IMR-90 (cell line): ENCODE data around the gene OSER1. TPM values are rescaled to one million over a fixed set of nuclear protein-coding genes. Genes with fewer than 3 reads are reported as not detected.
A peak's percentile ranks its signal among the peaks of the same experiment; 100 is the strongest.

Experiments
- ATAC-seq: fragments of 200-7000 bp; cut with Tn5 transposase; 2 replicates; pipeline ENCODE4 v1.9.1; 2020; ENCODE audit warnings: low read depth, mild to moderate bottlenecking, moderate library complexity
- BruUV-seq: library from RNA; stranded (reverse); fragments of 400-500 nt; replicated peaks from 2 replicates; lab custom pipeline; 2021; lab: Mats Ljungman, UMichigan
- CTCF ChIA-PET: fragments of 300-600 bp; formaldehyde crosslinking; extraction: SDS; loops from one replicate; lab custom pipeline; 2021; ENCODE audit warnings: antibody characterized with exemption; lab: Yijun Ruan, JAX
- POLR2A ChIA-PET: fragments of 300-600 bp; sonication (Branson Sonifier 250); formaldehyde crosslinking; loops from one replicate; lab custom pipeline; 2022; ENCODE audit warnings: antibody characterized with exemption; ENCODE audit not compliant: unreplicated experiment; lab: Charles Lee
- DNase-seq: peaks from one replicate; pipeline ENCODE4 v3.0.0; 2013
- H2AFZ ChIP-seq: replicated peaks from 2 replicates; pipeline ENCODE3; 2013; ENCODE audit warnings: low read length, mild to moderate bottlenecking; ENCODE audit not compliant: poor library complexity
- H2AK5ac ChIP-seq: 2 replicates; pipeline ENCODE4 v1.6.1; 2013; ENCODE audit warnings: low read depth, low read length, inconsistent platforms
- H2AK9ac ChIP-seq: replicated peaks from 2 replicates; pipeline ENCODE3; 2013; ENCODE audit warnings: mild to moderate bottlenecking, low read depth, low read length, moderate library complexity; ENCODE audit not compliant: poor library complexity
- H2BK120ac ChIP-seq: 2 replicates; pipeline ENCODE4 v1.6.1; 2013; ENCODE audit warnings: low read depth, low read length, inconsistent platforms
- H2BK15ac ChIP-seq: 3 replicates; pipeline ENCODE4 v1.6.1; 2013; ENCODE audit warnings: low read depth, low read length, inconsistent platforms
- H2BK20ac ChIP-seq: 2 replicates; pipeline ENCODE4 v1.6.1; 2013; ENCODE audit warnings: low read depth, mild to moderate bottlenecking, inconsistent platforms, low read length, moderate library complexity
- H2BK5ac ChIP-seq: 2 replicates; pipeline ENCODE4 v1.6.1; 2013; ENCODE audit warnings: mild to moderate bottlenecking, low read depth, low read length, inconsistent platforms; ENCODE audit not compliant: poor library complexity, severe bottlenecking
- H3K14ac ChIP-seq: replicated peaks from 2 replicates; pipeline ENCODE4 v1.6.1; 2013; ENCODE audit warnings: low read depth, low read length, inconsistent platforms
- H3K18ac ChIP-seq: 2 replicates; pipeline ENCODE4 v1.6.1; 2013; ENCODE audit warnings: low read depth, low read length, control low read depth
- H3K23ac ChIP-seq: 2 replicates; pipeline ENCODE4 v1.6.1; 2013; ENCODE audit warnings: low read depth, low read length, inconsistent platforms
- H3K27ac ChIP-seq: 2 replicates; pipeline ENCODE4 v1.5.1; 2013; ENCODE audit warnings: mild to moderate bottlenecking, control low read depth, low read length; ENCODE audit not compliant: insufficient read depth
- H3K27me3 ChIP-seq: 2 replicates; pipeline ENCODE4 v1.6.1; 2013; ENCODE audit warnings: low read length; ENCODE audit not compliant: control insufficient read depth, insufficient read depth
- H3K36me3 ChIP-seq: 2 replicates; pipeline ENCODE4 v1.6.1; 2013; ENCODE audit warnings: low read length, mixed read lengths; ENCODE audit not compliant: control insufficient read depth, insufficient read depth
- H3K4ac ChIP-seq: 2 replicates; pipeline ENCODE4 v1.6.1; 2013; ENCODE audit warnings: low read depth, low read length, inconsistent platforms
- H3K4me1 ChIP-seq: 2 replicates; pipeline ENCODE4 v1.6.1; 2013; ENCODE audit warnings: low read length, mixed read lengths; ENCODE audit not compliant: control insufficient read depth, insufficient read depth
- H3K4me2 ChIP-seq: 2 replicates; pipeline ENCODE4 v1.6.1; 2013; ENCODE audit warnings: low read depth, mild to moderate bottlenecking, control low read depth, low read length, moderate library complexity
- H3K4me3 ChIP-seq: 2 replicates; pipeline ENCODE4 v1.5.1; 2013; ENCODE audit warnings: low read depth, mild to moderate bottlenecking, control low read depth, low read length, moderate library complexity; ENCODE audit not compliant: insufficient read depth
- H3K56ac ChIP-seq: 2 replicates; pipeline ENCODE4 v1.6.1; 2013; ENCODE audit warnings: low read length, inconsistent platforms; ENCODE audit not compliant: insufficient read depth; ENCODE audit errors: extremely low read depth
- H3K79me1 ChIP-seq, 2 experiments: 2 replicates each; pipeline ENCODE4 v1.6.1; 2013; ENCODE audit warnings: low read length in 2 of 2, inconsistent platforms in 1 of 2, low read depth in 1 of 2
- H3K9ac ChIP-seq: 2 replicates; pipeline ENCODE4 v1.6.1; 2013; ENCODE audit warnings: low read depth, low read length, control low read depth
- H3K9me1 ChIP-seq: 2 replicates; pipeline ENCODE4 v1.6.1; 2013; ENCODE audit warnings: low read length, inconsistent platforms; ENCODE audit not compliant: insufficient read depth
- H3K9me3 ChIP-seq: 2 replicates; pipeline ENCODE4 v1.6.1; 2013; ENCODE audit warnings: low read length; ENCODE audit not compliant: control insufficient read depth, insufficient read depth
- H4K20me1 ChIP-seq: 2 replicates; pipeline ENCODE4 v1.6.1; 2013; ENCODE audit warnings: low read length, inconsistent platforms; ENCODE audit not compliant: insufficient read depth
- H4K5ac ChIP-seq: 2 replicates; pipeline ENCODE4 v1.6.1; 2013; ENCODE audit warnings: mild to moderate bottlenecking, low read depth, low read length, control low read depth
- H4K8ac ChIP-seq, 2 experiments: 2 replicates each; pipeline ENCODE4 v1.6.1; 2013; ENCODE audit warnings: low read depth in 2 of 2, low read length in 2 of 2, control low read depth in 1 of 2, inconsistent platforms in 1 of 2
- H4K91ac ChIP-seq: 2 replicates; pipeline ENCODE4 v1.6.1; 2013; ENCODE audit warnings: low read depth, low read length, inconsistent platforms; ENCODE audit not compliant: insufficient read depth
- BHLHE40 ChIP-seq: fragments of 150-350 bp; IDR thresholded peaks from 2 replicates; pipeline ENCODE4 v1.6.1; 2016; ENCODE audit warnings: mild to moderate bottlenecking, low read depth, low read length
- CHD1 ChIP-seq: IDR thresholded peaks from 2 replicates; pipeline ENCODE4 v1.6.1; 2012; ENCODE audit warnings: low read depth, low read length, improper control_type of control experiment
- CTCF ChIP-seq: conservative IDR thresholded peaks from 2 replicates; pipeline ENCODE4 v1.5.1; 2012; ENCODE audit warnings: mild to moderate bottlenecking, low read depth, low read length, improper control_type of control experiment
- ELK1 ChIP-seq: fragments of 150-350 bp; IDR thresholded peaks from 2 replicates; pipeline ENCODE4 v1.6.1; 2016; ENCODE audit warnings: low read depth, mild to moderate bottlenecking, low read length, moderate library complexity, borderline replicate concordance
- FOS ChIP-seq: fragments of 150-350 bp; IDR thresholded peaks from 2 replicates; pipeline ENCODE4 v1.6.1; 2016; ENCODE audit warnings: low read depth, low read length
- MAFK ChIP-seq: IDR thresholded peaks from 2 replicates; pipeline ENCODE4 v1.6.1; 2012; ENCODE audit warnings: low read depth, low read length, improper control_type of control experiment
- MAZ ChIP-seq: IDR thresholded peaks from 2 replicates; pipeline ENCODE4 v1.6.1; 2012; ENCODE audit warnings: low read depth, mild to moderate bottlenecking, low read length, improper control_type of control experiment, moderate library complexity, borderline replicate concordance
- MXI1 ChIP-seq: IDR thresholded peaks from 2 replicates; pipeline ENCODE4 v1.6.1; 2012; ENCODE audit warnings: low read depth, mild to moderate bottlenecking, low read length, moderate library complexity, borderline replicate concordance
- NFE2L2 ChIP-seq: fragments of 150-350 bp; IDR thresholded peaks from 2 replicates; pipeline ENCODE4 v1.6.1; 2016; ENCODE audit warnings: low read depth, mild to moderate bottlenecking, low read length
- RCOR1 ChIP-seq: IDR thresholded peaks from 2 replicates; pipeline ENCODE4 v1.6.1; 2012; ENCODE audit warnings: mild to moderate bottlenecking, low read length, improper control_type of control experiment; ENCODE audit not compliant: insufficient replicate concordance
- SMC3 ChIP-seq: fragments of 150-350 bp; IDR thresholded peaks from 2 replicates; pipeline ENCODE4 v1.6.1; 2016; ENCODE audit warnings: low read depth, mild to moderate bottlenecking, antibody characterized with exemption, low read length, moderate library complexity
- USF2 ChIP-seq: fragments of 150-350 bp; IDR thresholded peaks from 2 replicates; pipeline ENCODE4 v1.6.1; 2017; ENCODE audit warnings: mild to moderate bottlenecking, antibody characterized with exemption, low read length, low read depth
- WGBS, 2 experiments: methylation state at CpG; one replicate each; pipeline versions ENCODE4 v1.1.5 to v1.1.7; 2013; ENCODE audit warnings: missing lambda C conversion rate in 2 of 2; ENCODE audit not compliant: insufficient read length in 1 of 2; ENCODE audit errors: extremely low coverage in 2 of 2; 5-methylcytosine and 5-hydroxymethylcytosine counted together
- dilution Hi-C: fragments of 300-500 bp; cut with HindIII; formaldehyde crosslinking; loops from one replicate; pipeline ENCODE4 v1.14.3; 2018; ENCODE audit warnings: low sequenced_read_pairs; ENCODE audit not compliant: unreplicated experiment
- in situ Hi-C: fragments of 300-500 bp; cut with MboI; formaldehyde crosslinking; loops from 3 replicates; pipeline ENCODE4 v1.14.3; 2019; ENCODE audit warnings: low sequenced_read_pairs, inconsistent platforms, mixed read lengths
- intact Hi-C: fragments of 100-400 bp; cut with micrococcal nuclease; formaldehyde crosslinking; loops from 2 replicates; pipeline ENCODE4 v1.10.0; 2022
- polyA plus RNA-seq, 3 experiments: library from polyadenylated mRNA; depleted of rRNA; stranded (reverse); fragments of >200 nt; gene quantifications; 2 replicates each; pipeline ENCODE4 v1.2.3, GENCODE V29; 2012; ENCODE audit warnings: low replicate concordance in 1 of 3
- total RNA-seq: library from RNA; depleted of rRNA; stranded (reverse); fragments of >200 nt; gene quantifications from 2 replicates; pipeline ENCODE4 v1.2.3, GENCODE V29; 2012

OSER1 gene
- total and polyA plus RNA-seq, 2 of the 4 experiments (the other 2 are of a cell fraction) = 32.6 to 70.6 TPM

GRCh38 chr20:44208770-44209169, 1.8 kb downstream of the OSER1 start (continued):
- no peak for TF ChIP-seq NFE2L2

GRCh38 chr20:44208165-44208564, 2.4 kb downstream of the OSER1 start:
- Histone ChIP-seq H3K9me3 (no peaks in the 10 kb centered on the region), H3K27me3 (no peaks in the 10 kb centered on the region), H2AK5ac (no peak overlapping the region), H4K5ac (no peak overlapping the region), H2BK120ac (no peak overlapping the region), H3K27ac (peak overlapping the region; percentile 38), H3K9me1 (peaks cover 14% of the 10 kb centered on the region), H2BK15ac (no peak overlapping the region), H2AFZ (no peak overlapping the region), H3K4ac (peak overlapping the region; percentile 9; the same call in 1 of the 2 replicates), H2AK9ac (no peak overlapping the region), H3K56ac (no peak overlapping the region), H2BK20ac (peak overlapping the region; percentile 33; the same call in 1 of the 2 replicates), H4K91ac (no peak overlapping the region; the same call in 1 of the 2 replicates), H3K4me3 (peak overlapping the region; percentile 77; the same call in 1 of the 2 replicates), H2BK5ac (peak overlapping the region; percentile 73), H3K4me2 (peak overlapping the region; percentile 95), H3K18ac (peak overlapping the region; percentile 2; the same call in 1 of the 2 replicates), H3K4me1 (peaks cover 12% of the 10 kb centered on the region), H4K8ac (no peak overlapping the region), H3K14ac (no peak overlapping the region), H3K36me3 (peaks cover 13% of the 10 kb centered on the region), H3K9ac (no peak overlapping the region), H4K20me1 (peaks cover 22% of the 10 kb centered on the region), H3K23ac (peak overlapping the region; percentile 41; the same call in 1 of the 2 replicates), H3K79me1 (peaks cover 5 to 56% of the 10 kb centered on the region in 2 experiments)
- ATAC-seq (no peak), DNase-seq (no peak)
- in situ Hi-C loops = no loop called here
- dilution Hi-C loops = no loop called here
- BruUV-seq = no TSS peak
- intact Hi-C loops = loop anchor here (10.0 kb wide), 1 partner anchor 753 kb away; the partner anchor contains the start of gene SRSF6
- WGBS, 2 experiments = no CpG with 5 or more reads among the region's 7 CpGs
- POLR2A ChIA-PET = interaction anchor here (0.6 to 0.7 kb wide), 2 partner anchors 54 to 1153 kb away, joined by 3 to 5 read pairs; no protein-coding TSS in a partner anchor
- CTCF ChIA-PET = interaction anchor here (0.7 to 1.1 kb wide), 2 partner anchors 9 to 91 kb away, joined by 3 to 5 read pairs; no protein-coding TSS in a partner anchor
- TF ChIP-seq SMC3 (no peak), BHLHE40 (no peak), MAZ (no peak), CHD1 (no peak), MAFK (no peak), MXI1 (no peak), ELK1 (no peak), NFE2L2 (no peak), RCOR1 (no peak), USF2 (no peak), CTCF (no peak), FOS (no peak)
